Heart left ventricle (tissue), 16 donors: ENCODE results near the gene MTF1. TPM values are rescaled to one million over a fixed set of nuclear protein-coding genes. Genes with fewer than 3 reads are reported as not detected.
"Not testable (repeated sequence)": the region's sequence is repeated elsewhere in the genome, so short reads cannot be mapped to it uniquely, and the experiment has no call there.

Experiments used
- ATAC-seq, 4 donors: fragments of 200-7000 bp; cut with Tn5 transposase; one replicate each; pipeline ENCODE4 v1.9.1; 2020 to 2022; ENCODE audit warnings: moderate library complexity in 4 of 4, mild to moderate bottlenecking in 3 of 4, moderate number of reproducible peaks in 1 of 4
- DNase-seq, 5 donors: peaks; one replicate each; pipeline ENCODE4 v3.0.0-alpha.2; 2020
- H3K27ac ChIP-seq, 12 donors: fragments of 200-600 bp; sonication (generic) in 4 of 12; one replicate each; pipeline versions ENCODE4 v1.5.0 to v1.8.0; 2016 to 2022; ENCODE audit warnings: mild to moderate bottlenecking in 2 of 12
- H3K27me3 ChIP-seq, 9 donors: fragments of 200-600 bp; sonication (generic) in 2 of 9; one replicate each; pipeline versions ENCODE4 v1.5.1 to v1.8.0; 2016 to 2022; ENCODE audit warnings: mild to moderate bottlenecking in 3 of 9
- H3K36me3 ChIP-seq, 9 donors: fragments of 200-600 bp; sonication (generic) in 2 of 9; one replicate each; pipeline versions ENCODE4 v1.5.0 to v1.8.0; 2018 to 2022; ENCODE audit warnings: mild to moderate bottlenecking in 2 of 9
- H3K4me1 ChIP-seq, 12 donors: fragments of 200-600 bp; sonication (generic) in 4 of 12; one replicate each; pipeline versions ENCODE4 v1.5.0 to v1.8.0; 2016 to 2022; ENCODE audit warnings: mild to moderate bottlenecking in 3 of 12
- H3K4me3 ChIP-seq, 12 donors: fragments of 200-600 bp; sonication (generic) in 4 of 12; one replicate each; pipeline versions ENCODE4 v1.5.0 to v1.8.0; 2017 to 2022; ENCODE audit warnings: mild to moderate bottlenecking in 9 of 12, moderate library complexity in 4 of 12
- H3K9me3 ChIP-seq, 12 donors: fragments of 200-600 bp; sonication (generic) in 4 of 12; one replicate each; pipeline versions ENCODE4 v1.5.0 to v1.8.0; 2016 to 2022; ENCODE audit warnings: mild to moderate bottlenecking in 1 of 12
- CTCF ChIP-seq, 12 donors: fragments of 200-600 bp; sonication (generic) in 4 of 12; IDR thresholded peaks; one replicate each; pipeline versions ENCODE4 v1.5.0 to v1.8.0; 2018 to 2022; ENCODE audit warnings: antibody characterized with exemption in 12 of 12, mild to moderate bottlenecking in 5 of 12
- POLR2A ChIP-seq, 2 donors: fragments of 450-650 bp; IDR thresholded peaks; one replicate each; pipeline ENCODE4 v1.6.1; 2017; ENCODE audit warnings: antibody characterized with exemption in 2 of 2, mild to moderate bottlenecking in 2 of 2, moderate library complexity in 2 of 2
- WGBS, 4 donors: extraction: QIAGEN DNeasy Blood & Tissue Kit in 2 of 4; methylation state at CpG; one replicate each; pipeline versions ENCODE4 v1.1.5 to v1.1.7; 2013 to 2018; 5-methylcytosine and 5-hydroxymethylcytosine counted together
- intact Hi-C, 10 donors: fragments of 100-400 bp; cut with DNase I; formaldehyde crosslinking; loops; one replicate each; pipeline versions ENCODE4 v1.11.1 to v1.14.2; 2022
- polyA plus RNA-seq, 2 donors: library from polyadenylated mRNA; stranded (reverse); fragments of 200-250 nt; gene quantifications; one replicate each; pipeline ENCODE4 v1.2.3, GENCODE V29; 2013
- total RNA-seq, 9 donors: library from RNA; depleted of rRNA in 2 of 9; stranded (reverse); fragments of >200 nt in 2 of 9; fragmentation: NEBNext Ultra II Directional in 3 of 9; extraction: Animal tissue kit (Norgen Biotek cat#: 25700) in 3 of 9; gene quantifications; one replicate each; pipeline versions ENCODE4 v1.1.0 to v1.2.4, GENCODE V29; 2016 to 2023
- donor health status: ischemic (EF 13 %, LVEDD 7.1; RV severe dilation, severe dysfunction).
- donor health status: healthy with polysubstance abuse.
- donor health status: DM: no; HTN: yes; CAD: no.
- donor health status: DM: no; HTN: no; CAD: no.
- donor health status: ischemic (EF 25% LVEDD 6.9; RV normal size, moderate dysfunction).
- donor health status: ischemic (EF 25% LVEDD 5.7; RV mildly dilated, moderate dysfunction).
- donor health status: healthy.
- donor health status: DM: yes; HTN: yes; CAD: no.
- donor health status: ischemic (EF 35%, LVEDD 5.7; RV mildly dilated, moderate dysfunction).
- donor health status: nonischemic (EF 11% LVEDD 7.7; RV severe dilation, severe dysfunction).
- donor health status: DM: yes; HTN: yes; CAD: no.
- donor health status: PGD.
- donor health status: ischemic (EF 29% LVEDD 5.4; RV normal size, mild dysfunction).
- donor health status: nonischemic (EF 23%, LVEDD 6.1; RV moderate dilation, normal function).

MTF1 gene
- total and polyA plus RNA-seq, 11 donors = 1.7 to 19.5 (median 12.0) TPM

DNA sequence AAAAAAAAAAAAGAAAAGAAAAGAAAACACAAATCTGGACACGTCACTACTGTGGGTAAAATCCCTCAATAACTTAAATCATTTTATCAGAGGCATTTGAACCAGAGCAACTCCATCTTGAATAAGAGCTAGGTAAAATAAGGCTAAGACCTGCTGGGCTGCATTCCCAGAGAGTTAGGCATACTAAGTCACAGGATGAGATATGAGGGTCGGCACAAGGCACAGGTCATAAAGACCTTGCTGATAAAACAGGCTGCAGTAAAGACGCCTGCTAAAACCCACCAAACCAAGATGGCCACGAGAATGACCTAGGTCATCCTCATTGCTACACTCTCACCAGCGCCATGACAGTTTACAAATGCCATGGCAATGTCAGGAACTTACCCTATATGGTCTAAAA is 43.6 kb upstream of the MTF1 start:
- H3K4me1 ChIP-seq = peaks cover 0 to 9% (median 0%) of the 10 kb centered on the region in 12 donors
- H3K27ac ChIP-seq = no peak overlapping the region
- H3K4me3 ChIP-seq = no peak overlapping the region
- peaks cover 0 to 14% (median 2%) of the 10 kb centered on the region in 12 donors for H3K9me3 ChIP-seq
- 81 to 86% (median 82%) methylated on average over 5 of the region's 5 CpGs for WGBS, 4 donors
- peaks cover 0 to 34% (median 13%) of the 10 kb centered on the region in 9 donors for H3K36me3 ChIP-seq
- TF ChIP-seq CTCF (IDR thresholded peaks at IDR 0.05) (no peak), POLR2A (IDR thresholded peaks at IDR 0.05) (no peak)
- no peaks in the 10 kb centered on the region for H3K27me3 ChIP-seq
- no peak for DNase-seq
- ATAC-seq = no peak
- intact Hi-C loops = no loop called here

- WGBS, 4 donors = 95 to 96% (median 96%) methylated on average over 6 of the region's 6 CpGs
- Histone ChIP-seq H3K4me3 (no peak overlapping the region), H3K9me3 (peaks cover 0 to 14% (median 2%) of the 10 kb centered on the region in 12 donors), H3K36me3 (peaks cover 0 to 34% (median 13%) of the 10 kb centered on the region in 9 donors), H3K27ac (peak overlapping the region in 1 of 12 donors; percentile 29), H3K4me1 (peaks cover 0 to 9% (median 0%) of the 10 kb centered on the region in 12 donors), H3K27me3 (no peaks in the 10 kb centered on the region)
- no peak for DNase-seq
- intact Hi-C loops = no loop called here
- TF ChIP-seq POLR2A (IDR thresholded peaks at IDR 0.05) (no peak), CTCF (IDR thresholded peaks at IDR 0.05) (no peak)
- ATAC-seq = no peak
These were observed 42.5 kb upstream of the MTF1 start for GRCh38 chr1:37901893-37902225.

DNA sequence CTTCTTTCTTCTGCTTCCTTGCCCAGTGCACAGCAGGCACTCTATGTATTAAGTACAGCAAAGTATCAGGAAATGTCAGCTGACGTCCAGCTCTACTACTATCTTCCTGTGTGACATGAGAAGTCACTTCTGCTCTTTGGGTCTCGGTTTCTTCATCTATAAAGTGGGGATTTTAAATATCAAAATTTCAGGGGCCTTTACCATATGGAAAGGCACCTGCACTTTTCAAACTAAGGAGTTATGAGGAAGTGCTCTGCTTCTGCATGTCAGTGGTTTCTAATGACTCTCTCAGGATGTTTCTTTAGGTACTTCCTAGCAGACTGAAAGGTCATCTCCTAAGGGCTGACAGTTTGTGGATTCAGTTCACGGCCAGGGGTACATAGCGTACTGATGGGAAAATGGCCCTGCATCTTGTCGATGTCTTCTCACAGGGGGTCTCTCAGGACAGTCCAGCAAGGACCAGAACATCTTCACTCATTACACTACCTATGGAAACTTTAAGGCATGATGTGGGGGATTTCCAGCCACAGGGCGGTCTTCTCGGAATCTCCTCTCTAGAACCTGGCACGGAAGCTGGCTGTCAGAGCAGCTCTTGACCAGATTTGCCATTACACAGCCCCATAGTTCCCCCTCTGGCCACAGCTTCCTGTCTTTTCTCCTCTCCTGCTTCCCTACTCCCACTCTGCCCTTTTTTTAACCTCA is 42.0 kb upstream of the MTF1 start:
- Histone ChIP-seq H3K36me3 (peaks cover 0 to 34% (median 13%) of the 10 kb centered on the region in 9 donors), H3K27ac (peak overlapping the region in 1 of 12 donors; percentile 29), H3K4me1 (peaks cover 0 to 9% (median 0%) of the 10 kb centered on the region in 12 donors), H3K27me3 (no peaks in the 10 kb centered on the region), H3K9me3 (peaks cover 0 to 10% (median 2%) of the 10 kb centered on the region in 12 donors), H3K4me3 (no peak overlapping the region)
- no peak for DNase-seq
- ATAC-seq = no peak
- intact Hi-C loops = no loop called here
- 81 to 88% (median 82%) methylated on average over 8 of the region's 8 CpGs for WGBS, 4 donors
- TF ChIP-seq POLR2A (IDR thresholded peaks at IDR 0.05) = no peak
- no peak for TF ChIP-seq CTCF (IDR thresholded peaks at IDR 0.05)

DNA sequence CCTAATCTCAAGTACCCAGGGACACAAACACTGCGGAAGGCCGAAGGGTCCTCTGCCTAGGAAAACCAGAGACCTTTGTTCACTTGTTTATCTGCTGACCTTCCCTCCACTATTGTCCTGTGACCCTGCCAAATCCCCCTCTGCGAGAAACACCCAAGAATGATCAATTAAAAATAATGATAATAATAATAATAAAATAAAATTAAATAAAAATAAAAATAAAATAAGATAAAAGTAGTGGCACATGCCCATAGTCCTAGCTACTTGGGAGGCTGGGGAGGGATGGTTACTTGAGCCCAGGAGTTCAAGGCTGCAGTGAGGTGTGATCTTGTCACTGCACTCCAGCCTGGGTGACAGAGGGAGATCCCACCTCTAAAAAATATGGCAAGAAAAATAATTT is 38.2 kb upstream of the MTF1 start:
- not testable (repeated sequence) for H3K27me3 ChIP-seq, DNase-seq, H3K4me1 ChIP-seq, H3K4me3 ChIP-seq, ATAC-seq, H3K9me3 ChIP-seq, H3K27ac ChIP-seq
- intact Hi-C loops = loop anchor here in 2 of 10 donors (10.0 kb wide), 2 partner anchors 47 to 937 kb away; partner anchors contain the start of gene INPP5B (in 1 of the 2)
- WGBS, 4 donors = 87 to 96% (median 91%) methylated on average over 3 of the region's 3 CpGs
- peaks cover 0 to 35% (median 4%) of the 10 kb centered on the region in 9 donors for H3K36me3 ChIP-seq
